IPS DF 6.9 (cell line): ENCODE data around the gene RIPOR1.

Source experiments
- DNase-seq: peaks from one replicate; pipeline ENCODE4 v3.0.0-alpha.2; 2013; ENCODE audit warnings: low read depth, low spot score
- H3K27ac ChIP-seq: one replicate; pipeline ENCODE4 v1.5.1; 2013; ENCODE audit warnings: low read length, control low read depth
- H3K27me3 ChIP-seq: 2 replicates; pipeline ENCODE4 v1.6.1; 2013; ENCODE audit warnings: mild to moderate bottlenecking, low read length; ENCODE audit not compliant: control insufficient read depth, insufficient read depth
- H3K36me3 ChIP-seq: 2 replicates; pipeline ENCODE4 v1.6.1; 2013; ENCODE audit warnings: low read length; ENCODE audit not compliant: control insufficient read depth, insufficient read depth
- H3K4me1 ChIP-seq: 2 replicates; pipeline ENCODE4 v1.6.1; 2013; ENCODE audit warnings: low read length; ENCODE audit not compliant: control insufficient read depth, insufficient read depth
- H3K4me3 ChIP-seq: 2 replicates; pipeline ENCODE4 v1.5.1; 2013; ENCODE audit warnings: mild to moderate bottlenecking, low read length
- H3K9me3 ChIP-seq: 2 replicates; pipeline ENCODE4 v1.6.1; 2013; ENCODE audit warnings: low read length, inconsistent platforms; ENCODE audit not compliant: control insufficient read depth, insufficient read depth
- WGBS: extraction: QIAGEN DNeasy Blood & Tissue Kit; methylation state at CpG from one replicate; pipeline ENCODE4 v1.1.7; 2013; ENCODE audit warnings: mixed read lengths, missing lambda C conversion rate; ENCODE audit not compliant: insufficient read length, insufficient coverage; 5-methylcytosine and 5-hydroxymethylcytosine counted together

The RIPOR1 gene

DNA sequence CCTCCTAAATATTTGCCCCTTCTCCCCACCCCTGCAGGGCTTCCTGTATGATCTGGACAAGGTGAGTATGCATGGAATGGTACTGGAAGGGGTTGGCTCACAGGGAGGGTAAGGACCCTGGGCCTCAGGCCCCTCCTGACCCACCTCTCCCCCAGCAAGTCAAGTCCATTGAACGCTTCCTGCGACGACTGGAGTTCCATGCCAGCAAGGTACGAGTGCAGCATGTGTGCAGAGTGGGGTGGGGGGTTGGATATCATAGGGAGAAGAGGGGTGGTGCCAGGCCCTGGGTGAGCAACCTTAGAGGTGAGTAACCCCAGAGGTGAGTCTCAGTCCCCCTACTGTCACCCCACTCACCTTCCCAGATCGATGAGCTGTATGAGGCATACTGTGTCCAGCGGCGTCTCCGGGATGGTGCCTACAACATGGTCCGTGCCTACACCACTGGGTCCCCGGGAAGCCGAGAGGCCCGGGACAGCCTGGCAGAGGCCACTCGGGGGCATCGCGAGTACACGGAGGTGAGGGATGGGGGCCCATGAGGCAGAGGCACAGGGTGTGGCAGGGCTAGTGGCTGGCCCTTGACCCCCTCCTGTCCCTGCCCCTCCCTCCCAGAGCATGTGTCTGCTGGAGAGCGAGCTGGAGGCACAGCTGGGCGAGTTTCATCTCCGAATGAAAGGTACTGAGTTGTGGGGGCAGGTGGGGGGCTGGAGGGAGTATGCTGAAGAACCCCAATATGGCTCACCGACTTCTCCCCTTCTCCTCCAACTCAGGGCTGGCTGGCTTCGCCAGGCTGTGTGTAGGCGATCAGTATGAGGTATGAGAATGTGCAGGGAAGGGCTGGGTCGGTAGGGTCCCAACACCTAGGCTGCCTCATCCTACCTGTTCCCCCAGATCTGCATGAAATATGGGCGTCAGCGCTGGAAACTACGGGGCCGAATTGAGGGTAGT is 11.3 kb downstream of the RIPOR1 start:
- Histone ChIP-seq H3K4me3 (no peak overlapping the region), H3K27ac (no peak overlapping the region), H3K36me3 (no peaks in the 10 kb centered on the region), H3K9me3 (no peaks in the 10 kb centered on the region), H3K27me3 (peaks cover 31% of the 10 kb centered on the region), H3K4me1 (peaks cover 5% of the 10 kb centered on the region; the same call in 1 of the 2 replicates)
- no CpG with 5 or more reads among the region's 27 CpGs for WGBS
- DNase-seq = no peak

DNA sequence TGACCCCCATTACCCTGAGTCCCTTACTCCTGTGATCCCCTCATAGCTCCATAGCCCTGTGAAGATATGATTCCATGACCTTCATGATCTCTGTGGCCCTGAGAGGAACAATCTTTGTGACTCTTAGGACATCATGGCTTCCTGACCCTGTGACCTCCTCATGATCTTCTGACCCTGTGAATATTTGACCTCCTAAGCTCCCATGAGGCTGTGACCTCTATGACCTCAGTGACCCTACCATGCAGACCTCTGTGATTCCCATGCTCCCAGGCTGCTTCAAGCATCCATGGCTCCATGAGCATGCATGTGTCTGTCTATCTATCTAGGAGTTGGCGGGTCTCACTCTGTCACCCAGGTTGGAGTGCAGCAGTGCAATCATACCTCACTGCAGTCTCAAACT is 12.1 kb downstream of the RIPOR1 start:
- no peak for DNase-seq
- Histone ChIP-seq H3K9me3 (no peaks in the 10 kb centered on the region), H3K27ac (no peak overlapping the region), H3K4me1 (peaks cover 5% of the 10 kb centered on the region; the same call in 1 of the 2 replicates), H3K36me3 (no peaks in the 10 kb centered on the region), H3K4me3 (no peak overlapping the region), H3K27me3 (peaks cover 23% of the 10 kb centered on the region)
- no CpG with 5 or more reads among the region's 1 CpG for WGBS

DNA sequence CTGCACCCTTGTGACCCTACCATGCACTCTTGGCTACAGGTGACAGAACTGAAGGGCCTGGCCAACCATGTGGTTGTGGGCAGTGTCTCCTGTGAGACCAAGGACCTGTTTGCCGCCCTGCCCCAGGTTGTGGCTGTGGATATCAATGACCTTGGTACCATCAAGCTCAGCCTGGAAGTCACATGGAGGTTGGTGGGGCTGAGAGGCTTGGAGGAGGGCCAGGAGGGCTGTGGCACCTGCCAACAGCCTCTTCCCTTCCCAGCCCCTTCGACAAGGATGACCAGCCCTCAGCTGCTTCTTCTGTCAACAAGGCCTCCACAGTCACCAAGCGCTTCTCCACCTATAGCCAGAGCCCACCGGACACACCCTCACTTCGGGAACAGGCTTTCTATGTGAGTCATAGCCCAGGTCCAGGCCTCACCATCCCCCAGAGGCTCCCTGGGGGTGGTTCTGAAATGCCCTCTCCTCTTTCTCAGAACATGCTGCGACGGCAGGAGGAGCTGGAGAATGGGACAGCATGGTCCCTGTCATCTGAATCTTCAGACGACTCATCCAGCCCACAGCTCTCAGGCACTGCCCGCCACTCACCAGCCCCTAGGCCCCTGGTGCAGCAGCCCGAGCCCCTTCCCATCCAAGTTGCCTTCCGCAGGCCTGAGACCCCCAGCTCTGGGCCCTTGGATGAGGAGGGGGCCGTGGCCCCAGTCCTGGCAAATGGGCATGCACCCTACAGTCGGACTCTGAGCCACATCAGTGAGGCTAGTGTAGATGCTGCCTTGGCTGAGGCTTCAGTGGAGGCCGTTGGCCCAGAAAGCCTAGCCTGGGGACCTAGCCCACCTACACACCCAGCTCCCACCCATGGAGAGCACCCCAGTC is 13.0 kb downstream of the RIPOR1 start:
- no peaks in the 10 kb centered on the region for H3K36me3 ChIP-seq
- H3K4me1 ChIP-seq = peaks cover 2% of the 10 kb centered on the region; the same call in 1 of the 2 replicates
- DNase-seq = no peak
- H3K4me3 ChIP-seq = no peak overlapping the region
- peaks cover 17% of the 10 kb centered on the region for H3K27me3 ChIP-seq
- no peak overlapping the region for H3K27ac ChIP-seq
- H3K9me3 ChIP-seq = no peaks in the 10 kb centered on the region
- WGBS = no CpG with 5 or more reads among the region's 14 CpGs

DNA sequence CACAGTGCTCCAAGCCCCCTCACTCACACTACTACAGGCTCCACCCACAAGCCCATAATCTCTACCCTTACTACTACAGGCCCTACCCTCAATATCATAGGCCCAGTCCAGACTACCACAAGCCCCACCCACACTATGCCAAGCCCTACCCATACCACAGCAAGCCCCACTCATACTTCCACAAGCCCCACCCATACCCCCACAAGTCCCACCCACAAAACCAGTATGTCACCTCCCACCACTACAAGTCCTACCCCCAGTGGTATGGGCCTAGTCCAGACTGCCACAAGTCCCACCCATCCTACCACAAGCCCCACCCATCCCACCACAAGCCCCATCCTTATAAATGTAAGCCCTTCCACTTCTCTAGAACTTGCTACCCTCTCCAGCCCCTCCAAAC is 13.8 kb downstream of the RIPOR1 start:
- no peaks in the 10 kb centered on the region for H3K36me3 ChIP-seq
- DNase-seq = no peak
- H3K4me3 ChIP-seq = no peak overlapping the region
- 0 out of 2 replicates have a peak, but pooled peaks cover 1% of the 10 kb centered on the region for H3K4me1 ChIP-seq
- H3K27ac ChIP-seq = no peak overlapping the region
- H3K9me3 ChIP-seq = no peaks in the 10 kb centered on the region
- peaks cover 12% of the 10 kb centered on the region for H3K27me3 ChIP-seq

DNA sequence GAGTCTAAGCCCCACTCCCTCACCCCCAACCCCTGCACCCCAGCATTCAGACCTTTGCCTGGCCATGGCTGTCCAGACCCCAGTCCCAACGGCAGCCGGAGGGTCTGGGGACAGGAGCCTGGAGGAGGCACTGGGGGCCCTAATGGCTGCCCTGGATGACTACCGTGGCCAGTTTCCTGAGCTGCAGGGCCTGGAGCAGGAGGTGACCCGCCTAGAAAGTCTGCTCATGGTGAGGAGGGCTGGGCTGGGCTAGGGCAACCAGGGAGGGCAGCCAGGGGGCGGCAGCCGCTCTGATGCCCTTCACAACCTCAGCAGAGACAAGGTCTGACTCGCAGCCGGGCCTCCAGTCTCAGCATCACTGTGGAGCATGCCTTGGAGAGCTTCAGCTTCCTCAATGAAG is 14.4 kb downstream of the RIPOR1 start:
- WGBS = no CpG with 5 or more reads among the region's 8 CpGs
- DNase-seq = no peak
- Histone ChIP-seq H3K36me3 (no peaks in the 10 kb centered on the region), H3K4me1 (0 out of 2 replicates have a peak, but pooled peaks cover 1% of the 10 kb centered on the region), H3K27me3 (peaks cover 11% of the 10 kb centered on the region), H3K4me3 (no peak overlapping the region), H3K27ac (no peak overlapping the region), H3K9me3 (no peaks in the 10 kb centered on the region)

DNA sequence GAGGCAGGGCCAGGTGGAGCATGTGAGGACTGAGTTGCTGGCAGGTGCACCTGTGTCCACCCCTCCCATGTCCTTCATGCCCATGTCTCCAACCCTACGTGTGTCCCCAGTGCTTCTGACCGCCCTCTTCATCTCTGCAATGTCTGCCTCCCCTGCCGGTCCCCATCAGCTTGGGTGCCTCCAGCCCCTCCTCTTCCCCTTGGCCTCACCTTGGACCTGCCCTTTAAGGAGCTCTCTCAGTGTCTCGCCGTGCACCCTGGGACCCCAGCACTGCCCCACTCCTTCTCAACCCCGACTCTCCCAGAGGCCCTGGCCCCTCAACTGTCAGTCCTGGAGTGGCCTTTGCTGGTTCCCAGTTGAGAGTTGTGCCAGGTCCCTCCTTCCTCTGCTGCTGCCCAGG is 15.0 kb downstream of the RIPOR1 start:
- no peaks in the 10 kb centered on the region for H3K36me3 ChIP-seq
- no peaks in the 10 kb centered on the region for H3K9me3 ChIP-seq
- H3K4me3 ChIP-seq = no peak overlapping the region
- H3K27ac ChIP-seq = no peak overlapping the region
- WGBS = no CpG with 5 or more reads among the region's 6 CpGs
- no peak for DNase-seq
- H3K4me1 ChIP-seq = 0 out of 2 replicates have a peak, but pooled peaks cover 1% of the 10 kb centered on the region
- H3K27me3 ChIP-seq = peaks cover 6% of the 10 kb centered on the region

DNA sequence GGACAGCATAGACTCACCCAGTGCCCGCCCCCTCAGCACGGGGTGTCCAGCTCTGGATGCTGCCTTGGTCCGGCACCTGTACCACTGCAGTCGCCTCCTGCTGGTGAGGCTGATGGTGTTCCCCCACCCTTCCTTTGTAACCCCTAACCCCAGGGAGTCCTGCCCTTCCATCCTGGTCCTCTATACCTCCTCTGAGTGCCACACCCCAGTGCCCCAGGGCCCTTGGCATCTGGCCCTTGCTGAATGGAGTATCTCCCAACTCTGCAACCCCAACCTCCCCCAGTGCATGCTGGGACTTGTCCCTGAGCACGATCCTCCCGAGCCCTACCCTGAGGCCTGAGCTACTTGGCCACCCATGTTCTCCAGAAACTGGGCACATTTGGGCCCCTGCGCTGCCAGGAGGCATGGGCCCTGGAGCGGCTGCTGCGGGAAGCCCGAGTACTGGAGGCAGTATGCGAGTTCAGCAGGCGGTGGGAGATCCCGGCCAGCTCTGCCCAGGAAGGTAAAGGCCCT is 15.8 kb downstream of the RIPOR1 start:
- no peak for DNase-seq
- H3K4me1 ChIP-seq = no peaks in the 10 kb centered on the region
- no peak overlapping the region for H3K27ac ChIP-seq
- no CpG with 5 or more reads among the region's 13 CpGs for WGBS
- H3K27me3 ChIP-seq = no peaks in the 10 kb centered on the region; the same call in 1 of the 2 replicates
- H3K36me3 ChIP-seq = no peaks in the 10 kb centered on the region
- no peaks in the 10 kb centered on the region for H3K9me3 ChIP-seq
- H3K4me3 ChIP-seq = no peak overlapping the region

DNA sequence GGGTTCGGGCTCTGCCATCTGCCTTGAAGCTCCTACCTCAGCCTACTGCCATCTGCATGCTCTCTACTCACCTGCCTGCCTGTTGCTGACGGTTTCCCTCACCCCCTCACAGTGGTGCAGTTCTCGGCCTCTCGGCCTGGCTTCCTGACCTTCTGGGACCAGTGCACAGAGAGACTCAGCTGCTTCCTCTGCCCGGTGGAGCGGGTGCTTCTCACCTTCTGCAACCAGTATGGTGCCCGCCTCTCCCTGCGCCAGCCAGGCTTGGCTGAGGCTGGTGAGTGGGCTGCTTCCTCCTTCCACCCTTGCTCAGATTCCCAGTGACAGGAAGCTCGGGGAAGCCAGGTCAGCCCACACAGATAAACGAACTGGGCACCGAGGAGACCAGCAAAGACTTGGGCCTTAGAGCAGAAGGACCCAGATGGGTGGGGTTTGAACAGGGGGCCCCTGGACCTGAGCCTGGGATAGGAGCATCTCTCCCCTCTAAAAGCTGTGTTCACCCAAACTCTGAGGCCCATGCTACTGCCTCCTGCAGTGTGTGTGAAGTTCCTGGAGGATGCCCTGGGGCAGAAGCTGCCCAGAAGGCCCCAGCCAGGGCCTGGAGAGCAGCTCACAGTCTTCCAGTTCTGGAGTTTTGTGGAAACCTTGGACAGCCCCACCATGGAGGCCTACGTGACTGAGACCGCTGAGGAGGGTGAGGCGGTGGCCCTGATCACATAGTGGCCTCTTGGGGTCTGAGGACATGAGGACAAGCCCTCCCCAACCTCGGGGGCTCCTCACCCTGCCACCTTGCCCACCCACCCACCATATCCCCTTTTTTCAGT is 16.4 kb downstream of the RIPOR1 start:
- no peaks in the 10 kb centered on the region for H3K27me3 ChIP-seq
- H3K4me3 ChIP-seq = no peak overlapping the region
- no peak overlapping the region for H3K27ac ChIP-seq
- no peaks in the 10 kb centered on the region for H3K4me1 ChIP-seq
- H3K36me3 ChIP-seq = no peaks in the 10 kb centered on the region
- H3K9me3 ChIP-seq = no peaks in the 10 kb centered on the region
- no CpG with 5 or more reads among the region's 15 CpGs for WGBS
- DNase-seq = no peak

DNA sequence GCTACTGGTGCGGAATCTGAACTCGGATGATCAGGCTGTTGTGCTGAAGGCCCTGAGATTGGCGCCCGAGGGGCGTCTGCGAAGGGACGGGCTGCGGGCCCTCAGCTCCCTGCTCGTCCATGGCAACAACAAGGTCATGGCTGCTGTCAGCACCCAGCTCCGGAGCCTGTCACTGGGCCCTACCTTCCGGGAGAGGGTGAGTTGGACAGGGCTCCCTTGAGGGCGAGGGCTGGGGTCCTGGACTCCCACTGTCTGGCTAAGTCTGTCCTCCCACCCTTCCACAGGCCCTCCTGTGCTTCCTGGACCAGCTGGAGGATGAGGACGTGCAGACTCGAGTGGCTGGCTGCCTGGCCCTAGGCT is 17.0 kb downstream of the RIPOR1 start:
- no peaks in the 10 kb centered on the region for H3K4me1 ChIP-seq
- no CpG with 5 or more reads among the region's 14 CpGs for WGBS
- H3K9me3 ChIP-seq = no peaks in the 10 kb centered on the region
- H3K4me3 ChIP-seq = no peak overlapping the region
- no peaks in the 10 kb centered on the region for H3K36me3 ChIP-seq
- no peak overlapping the region for H3K27ac ChIP-seq
- no peak for DNase-seq
- H3K27me3 ChIP-seq = no peaks in the 10 kb centered on the region

DNA sequence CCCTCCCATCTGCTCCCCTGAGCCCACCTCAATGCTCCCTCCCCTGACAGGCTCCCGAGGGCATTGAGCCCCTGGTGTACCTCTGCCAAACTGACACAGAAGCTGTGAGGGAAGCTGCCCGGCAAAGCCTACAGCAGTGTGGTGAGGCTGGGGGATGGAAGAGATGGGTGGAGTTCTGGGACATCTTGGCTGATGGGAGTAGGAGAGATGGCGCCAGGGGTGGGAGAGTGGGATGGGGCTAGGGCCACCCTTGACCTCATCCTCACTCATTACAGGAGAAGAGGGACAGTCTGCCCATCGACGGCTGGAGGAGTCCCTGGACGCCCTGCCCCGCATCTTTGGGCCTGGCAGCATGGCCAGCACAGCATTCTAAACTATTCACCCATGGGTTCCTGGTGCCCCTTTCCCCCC is 17.5 kb downstream of the RIPOR1 start:
- no peak overlapping the region for H3K27ac ChIP-seq

More for the DNA sequence above, 17.5 kb downstream of the RIPOR1 start:
- Histone ChIP-seq H3K36me3 (no peaks in the 10 kb centered on the region), H3K4me1 (no peaks in the 10 kb centered on the region), H3K4me3 (no peak overlapping the region), H3K9me3 (no peaks in the 10 kb centered on the region), H3K27me3 (no peaks in the 10 kb centered on the region)
- no CpG with 5 or more reads among the region's 7 CpGs for WGBS
- no peak for DNase-seq
